Measurements from ENCODE around the gene ZNF485.
"Not testable (repeated sequence)": the region's sequence is repeated elsewhere in the genome, so short reads cannot be mapped to it uniquely, and the experiment has no call there.

ZNF485 gene

GRCh38 chr10:43623351-43623750, 17.1 kb downstream of the ZNF485 start:
- H3K27me3 ChIP-seq (ENCODE audit: insufficient read depth, low read length, poor library complexity, severe bottlenecking): no peaks in the 10 kb centered on the region
- no peaks in the 10 kb centered on the region for H3K36me3 ChIP-seq (ENCODE audit: insufficient read depth, low read length)
- TF ChIP-seq EZH2phosphoT487 (IDR thresholded peaks at IDR 0.05; ENCODE audit: borderline replicate concordance): no peak
- TF ChIP-seq, protein P1, sequence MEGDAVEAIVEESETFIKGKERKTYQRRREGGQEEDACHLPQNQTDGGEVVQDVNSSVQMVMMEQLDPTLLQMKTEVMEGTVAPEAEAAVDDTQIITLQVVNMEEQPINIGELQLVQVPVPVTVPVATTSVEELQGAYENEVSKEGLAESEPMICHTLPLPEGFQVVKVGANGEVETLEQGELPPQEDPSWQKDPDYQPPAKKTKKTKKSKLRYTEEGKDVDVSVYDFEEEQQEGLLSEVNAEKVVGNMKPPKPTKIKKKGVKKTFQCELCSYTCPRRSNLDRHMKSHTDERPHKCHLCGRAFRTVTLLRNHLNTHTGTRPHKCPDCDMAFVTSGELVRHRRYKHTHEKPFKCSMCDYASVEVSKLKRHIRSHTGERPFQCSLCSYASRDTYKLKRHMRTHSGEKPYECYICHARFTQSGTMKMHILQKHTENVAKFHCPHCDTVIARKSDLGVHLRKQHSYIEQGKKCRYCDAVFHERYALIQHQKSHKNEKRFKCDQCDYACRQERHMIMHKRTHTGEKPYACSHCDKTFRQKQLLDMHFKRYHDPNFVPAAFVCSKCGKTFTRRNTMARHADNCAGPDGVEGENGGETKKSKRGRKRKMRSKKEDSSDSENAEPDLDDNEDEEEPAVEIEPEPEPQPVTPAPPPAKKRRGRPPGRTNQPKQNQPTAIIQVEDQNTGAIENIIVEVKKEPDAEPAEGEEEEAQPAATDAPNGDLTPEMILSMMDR (conservative IDR thresholded peaks at IDR 0.05; ENCODE audit: low read length): no peak
- H3K9me3 ChIP-seq (ENCODE audit: insufficient read depth, low read depth, low read length): peaks cover 3% of the 10 kb centered on the region; the same call in 1 of the 2 replicates
- no peaks in the 10 kb centered on the region for H4K20me1 ChIP-seq (ENCODE audit: insufficient read depth, low read length, poor library complexity, severe bottlenecking)
- H3K4me3 ChIP-seq (ENCODE audit: low read length, poor library complexity, severe bottlenecking): peak overlapping the region; percentile 70
- peak overlapping the region; percentile 91 for H2AFZ ChIP-seq (ENCODE audit: low read length)
- H3K79me2 ChIP-seq (ENCODE audit: insufficient read depth, low read length): no peaks in the 10 kb centered on the region
- no peaks in the 10 kb centered on the region for H3F3A ChIP-seq (ENCODE audit: low read depth)
- H3K9me2 ChIP-seq (replicated peaks; ENCODE audit: low read depth, low read length): no peaks in the 10 kb centered on the region
- H3K9ac ChIP-seq (ENCODE audit: low read depth, low read length, poor library complexity, severe bottlenecking): peak overlapping the region; percentile 58
- H3K4me2 ChIP-seq (ENCODE audit: low read depth, low read length, poor library complexity, severe bottlenecking): peak overlapping the region; percentile 84
- peaks cover 19% of the 10 kb centered on the region for H3K4me1 ChIP-seq (ENCODE audit: insufficient read depth, low read length, poor library complexity, severe bottlenecking)

DNA sequence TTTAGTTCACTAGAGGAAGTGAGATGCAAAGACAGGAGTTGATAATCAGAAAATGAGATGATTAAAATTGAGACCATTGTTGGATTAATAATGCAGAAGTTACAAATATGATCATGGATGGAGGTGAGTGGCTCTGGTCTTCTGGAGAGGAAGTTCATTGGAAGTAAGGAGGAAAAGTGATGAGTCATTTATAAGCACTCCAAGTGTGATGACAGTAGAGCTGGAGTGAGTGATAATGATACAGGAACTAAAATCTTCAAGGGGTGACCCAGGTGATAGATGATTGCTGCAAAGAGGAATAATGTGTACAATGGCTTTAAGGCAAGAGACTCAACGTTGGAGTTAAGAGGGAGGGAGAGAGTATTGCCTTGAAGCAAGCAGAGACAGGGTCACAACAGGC, 21.7 kb downstream of the ZNF485 start:
- TF ChIP-seq EZH2phosphoT487 (IDR thresholded peaks at IDR 0.05; ENCODE audit: borderline replicate concordance): no peak
- TF ChIP-seq, protein P1 (conservative IDR thresholded peaks at IDR 0.05; ENCODE audit: low read length): no peak
- no peaks in the 10 kb centered on the region for H3K36me3 ChIP-seq (ENCODE audit: insufficient read depth, low read length)
- H3K4me1 ChIP-seq (ENCODE audit: insufficient read depth, low read length, poor library complexity, severe bottlenecking): peaks cover 10% of the 10 kb centered on the region
- H3K4me2 ChIP-seq (ENCODE audit: low read depth, low read length, poor library complexity, severe bottlenecking): no peak overlapping the region
- H3F3A ChIP-seq (ENCODE audit: low read depth): no peaks in the 10 kb centered on the region
- no peaks in the 10 kb centered on the region for H4K20me1 ChIP-seq (ENCODE audit: insufficient read depth, low read length, poor library complexity, severe bottlenecking)
- H2AFZ ChIP-seq (ENCODE audit: low read length): no peak overlapping the region
- H3K9me2 ChIP-seq (replicated peaks; ENCODE audit: low read depth, low read length): no peaks in the 10 kb centered on the region
- H3K79me2 ChIP-seq (ENCODE audit: insufficient read depth, low read length): no peaks in the 10 kb centered on the region
- no peaks in the 10 kb centered on the region for H3K9me3 ChIP-seq (ENCODE audit: insufficient read depth, low read depth, low read length)
- H3K4me3 ChIP-seq (ENCODE audit: low read length, poor library complexity, severe bottlenecking): no peak overlapping the region
- no peak overlapping the region for H3K9ac ChIP-seq (ENCODE audit: low read depth, low read length, poor library complexity, severe bottlenecking)
- no peaks in the 10 kb centered on the region for H3K27me3 ChIP-seq (ENCODE audit: insufficient read depth, low read length, poor library complexity, severe bottlenecking)

GRCh38 chr10:43628956-43629355, 22.7 kb downstream of the ZNF485 start:
- H3K9ac ChIP-seq (ENCODE audit: low read depth, low read length, poor library complexity, severe bottlenecking): no peak overlapping the region
- H4K20me1 ChIP-seq (ENCODE audit: insufficient read depth, low read length, poor library complexity, severe bottlenecking): no peaks in the 10 kb centered on the region
- no peaks in the 10 kb centered on the region for H3K9me3 ChIP-seq (ENCODE audit: insufficient read depth, low read depth, low read length)
- H2AFZ ChIP-seq (ENCODE audit: low read length): no peak overlapping the region
- no peaks in the 10 kb centered on the region for H3K36me3 ChIP-seq (ENCODE audit: insufficient read depth, low read length)
- no peaks in the 10 kb centered on the region for H3K9me2 ChIP-seq (replicated peaks; ENCODE audit: low read depth, low read length)
- TF ChIP-seq EZH2phosphoT487 (IDR thresholded peaks at IDR 0.05; ENCODE audit: borderline replicate concordance): no peak
- TF ChIP-seq, protein P1 (conservative IDR thresholded peaks at IDR 0.05; ENCODE audit: low read length): no peak
- no peak overlapping the region for H3K4me3 ChIP-seq (ENCODE audit: low read length, poor library complexity, severe bottlenecking)
- H3K27me3 ChIP-seq (ENCODE audit: insufficient read depth, low read length, poor library complexity, severe bottlenecking): no peaks in the 10 kb centered on the region
- no peaks in the 10 kb centered on the region for H3F3A ChIP-seq (ENCODE audit: low read depth)
- H3K79me2 ChIP-seq (ENCODE audit: insufficient read depth, low read length): no peaks in the 10 kb centered on the region
- H3K4me1 ChIP-seq (ENCODE audit: insufficient read depth, low read length, poor library complexity, severe bottlenecking): no peaks in the 10 kb centered on the region
- H3K4me2 ChIP-seq (ENCODE audit: low read depth, low read length, poor library complexity, severe bottlenecking): no peak overlapping the region

GRCh38 chr10:43635816-43636215, 29.6 kb downstream of the ZNF485 start:
- not testable (repeated sequence) for H2AFZ ChIP-seq (ENCODE audit: low read length); H3K9ac ChIP-seq (ENCODE audit: low read depth, low read length, poor library complexity, severe bottlenecking); H3K9me3 ChIP-seq (ENCODE audit: insufficient read depth, low read depth, low read length); H3F3A ChIP-seq (ENCODE audit: low read depth); H3K9me2 ChIP-seq (replicated peaks; ENCODE audit: low read depth, low read length); H3K4me1 ChIP-seq (ENCODE audit: insufficient read depth, low read length, poor library complexity, severe bottlenecking); H3K4me3 ChIP-seq (ENCODE audit: low read length, poor library complexity, severe bottlenecking); H3K27me3 ChIP-seq (ENCODE audit: insufficient read depth, low read length, poor library complexity, severe bottlenecking); H3K4me2 ChIP-seq (ENCODE audit: low read depth, low read length, poor library complexity, severe bottlenecking); H4K20me1 ChIP-seq (ENCODE audit: insufficient read depth, low read length, poor library complexity, severe bottlenecking); H3K79me2 ChIP-seq (ENCODE audit: insufficient read depth, low read length); H3K36me3 ChIP-seq (ENCODE audit: insufficient read depth, low read length)
